EH (cell line): ENCODE data around the gene SLC9A3.
"Not testable (repeated sequence)": the region's sequence is repeated elsewhere in the genome, so short reads cannot be mapped to it uniquely, and the experiment has no call there.

Experiments
- DNase-seq: peaks from one replicate; pipeline ENCODE4 v3.0.0-alpha.2; 2015; ENCODE audit warnings: low read depth

Gene SLC9A3

DNA sequence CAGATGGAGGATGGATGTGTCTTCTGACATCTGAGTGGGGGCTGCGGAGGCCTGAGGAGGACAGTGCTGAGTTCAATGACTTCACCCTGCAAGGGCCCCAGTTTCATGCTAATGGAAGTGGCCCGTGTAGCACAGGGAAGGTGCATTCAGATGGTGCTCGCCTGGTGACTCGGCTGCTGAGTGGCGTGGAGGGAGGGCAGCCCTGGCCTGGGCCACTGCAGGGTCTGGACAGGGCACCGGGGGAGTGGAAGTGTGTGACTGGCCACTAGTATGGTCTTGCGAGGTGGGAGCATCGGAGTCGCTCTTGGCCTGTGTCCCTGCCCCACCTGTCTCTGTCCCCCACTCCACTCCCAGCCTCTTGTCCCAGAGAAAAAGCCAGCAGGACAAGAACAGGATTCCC lies 1.7 kb upstream of the SLC9A3 start:
- no peak for DNase-seq

DNA sequence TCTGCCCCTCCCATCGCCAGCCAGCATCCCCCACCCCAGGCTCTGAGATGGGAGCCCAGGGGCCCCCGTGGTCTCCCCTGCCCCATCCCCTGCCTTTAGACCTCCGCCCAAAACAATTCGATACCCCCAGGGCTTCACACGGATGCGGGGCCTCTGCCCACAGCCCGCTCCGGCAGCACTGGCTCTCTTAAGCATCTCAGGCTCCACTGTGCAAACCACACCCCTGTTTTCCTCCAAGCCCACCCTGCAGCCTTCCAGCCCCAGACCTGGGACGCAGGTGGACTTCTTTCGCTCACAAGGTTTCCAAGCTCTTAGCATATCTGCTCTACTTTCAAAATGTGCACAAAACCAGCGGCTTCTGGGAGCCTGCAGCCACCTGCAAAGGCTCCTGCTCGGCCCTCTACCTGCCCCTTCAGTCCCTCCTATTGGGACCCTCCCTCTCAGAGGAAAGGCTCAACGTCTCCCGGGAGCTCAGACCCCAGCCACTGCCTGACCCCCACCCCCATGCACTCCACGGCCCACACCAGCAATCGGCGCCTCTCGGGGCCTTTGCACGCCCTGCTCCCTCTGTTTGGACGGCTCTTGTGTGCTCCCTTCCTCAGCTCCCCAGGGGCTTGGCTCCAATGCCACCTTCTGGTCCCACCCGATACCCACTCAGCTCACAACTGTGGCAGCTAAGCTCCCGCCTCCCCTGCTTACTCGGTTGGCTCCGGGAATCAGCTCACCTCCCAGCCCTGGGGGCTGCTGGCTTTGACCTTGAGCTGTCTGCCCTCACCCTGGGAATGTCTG lies 918 bp upstream of the SLC9A3 start:
- no peak for DNase-seq

DNA sequence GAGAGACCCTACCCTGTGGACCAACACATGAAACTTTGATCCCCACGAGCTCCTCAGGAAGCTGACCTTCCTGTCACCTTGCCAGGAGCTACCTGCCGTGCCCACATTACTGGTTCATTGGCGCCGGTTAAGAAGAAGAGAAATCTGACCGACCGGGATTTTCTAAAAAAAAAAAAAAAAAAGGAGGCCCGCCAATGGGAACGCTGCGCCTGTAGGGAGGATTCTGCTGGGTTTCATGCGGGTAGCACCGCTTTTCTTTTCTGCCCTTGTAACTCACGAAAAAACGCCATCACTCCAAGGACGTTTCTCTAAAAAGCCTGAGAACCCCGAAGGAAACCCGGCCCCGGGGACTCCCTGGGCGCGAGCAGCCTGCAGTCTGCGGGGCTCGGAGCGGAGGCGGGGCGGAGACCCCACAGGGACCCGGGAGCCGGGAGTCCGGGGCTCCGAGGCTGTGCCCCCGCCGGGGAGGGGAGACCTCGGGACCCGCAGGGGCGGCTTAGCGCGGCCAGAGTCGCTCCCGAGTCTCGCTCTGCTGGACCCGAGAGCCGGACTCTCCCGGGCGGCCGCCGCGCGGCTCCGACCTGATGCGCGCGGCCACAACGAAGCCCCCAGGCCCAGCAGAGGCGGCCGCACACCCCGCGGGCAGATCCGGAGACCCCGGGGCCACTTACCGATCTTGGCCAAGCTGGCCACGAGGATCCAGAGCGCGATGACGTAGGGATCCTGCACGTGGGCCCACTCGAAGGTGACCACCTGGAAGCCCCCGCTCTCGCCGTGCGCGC lies 617 bp downstream of the SLC9A3 start:
- no peak for DNase-seq

DNA sequence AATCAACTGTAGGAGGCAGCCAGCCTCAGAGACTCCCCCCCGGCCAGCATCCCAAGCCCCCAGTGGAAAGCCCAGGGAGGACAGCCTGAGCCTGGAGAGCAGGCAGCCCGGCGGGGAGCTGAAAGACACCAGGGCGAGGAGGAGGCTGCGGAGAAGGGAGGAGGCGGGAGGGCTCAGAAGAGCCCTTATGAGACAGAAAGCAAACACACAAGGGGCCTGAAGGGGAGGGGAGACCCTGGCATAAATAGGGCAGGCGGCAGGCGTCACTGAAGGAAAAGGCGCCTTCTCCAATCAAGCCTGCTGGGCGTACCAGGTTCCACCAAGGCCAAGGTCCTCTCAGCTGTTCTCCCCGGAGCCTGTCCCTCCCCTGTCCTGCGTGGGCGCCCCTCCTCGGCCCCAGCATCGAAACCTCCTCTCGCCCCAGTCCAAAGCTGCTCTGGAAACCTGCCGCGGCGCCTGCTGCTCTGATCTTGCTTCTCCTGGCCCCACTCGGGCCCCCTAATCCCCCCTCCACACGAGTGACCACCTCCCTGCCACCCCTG lies 1.3 kb downstream of the SLC9A3 start:
- no peak for DNase-seq

DNA sequence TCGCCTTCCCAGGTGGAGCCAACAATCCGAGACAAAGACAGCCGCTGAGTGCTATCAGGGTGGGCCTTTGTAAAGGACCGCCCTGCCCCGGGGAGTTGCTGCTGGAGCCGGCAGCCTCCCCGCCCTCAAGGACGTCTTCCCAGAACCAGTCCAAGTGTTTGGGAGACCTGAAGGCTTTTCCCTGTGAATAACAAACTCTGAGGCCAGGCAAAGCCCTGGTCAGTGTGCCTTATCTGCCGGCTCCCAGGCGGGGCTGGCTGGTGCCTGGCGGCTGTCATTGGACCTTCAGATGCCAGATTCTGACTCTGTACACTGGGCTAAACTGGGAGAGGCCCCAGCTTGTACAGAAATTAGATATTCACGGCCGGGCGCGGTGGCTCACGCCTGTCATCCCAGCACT lies 2.1 kb downstream of the SLC9A3 start:
- no peak for DNase-seq

DNA sequence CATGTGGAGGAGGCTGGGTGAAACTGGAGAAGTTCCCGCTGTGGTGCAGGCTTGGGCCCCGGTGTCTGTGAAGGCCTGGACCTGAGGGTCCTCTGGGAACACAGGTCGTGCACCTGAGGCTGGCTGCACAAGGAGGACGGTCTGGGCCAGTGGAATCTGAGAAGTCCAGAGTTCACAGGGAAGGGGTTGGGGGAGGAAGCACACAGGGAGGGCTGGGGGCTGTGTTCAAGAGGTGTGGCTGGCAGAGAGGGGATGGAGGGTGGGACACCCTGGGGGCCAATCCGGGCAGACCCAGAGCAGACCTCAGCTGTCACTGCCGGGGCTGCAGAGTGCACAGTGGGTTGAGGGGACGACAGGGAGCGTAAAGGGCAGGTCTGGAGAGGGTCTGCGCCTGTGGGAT lies 2.6 kb downstream of the SLC9A3 start:
- no peak for DNase-seq

DNA sequence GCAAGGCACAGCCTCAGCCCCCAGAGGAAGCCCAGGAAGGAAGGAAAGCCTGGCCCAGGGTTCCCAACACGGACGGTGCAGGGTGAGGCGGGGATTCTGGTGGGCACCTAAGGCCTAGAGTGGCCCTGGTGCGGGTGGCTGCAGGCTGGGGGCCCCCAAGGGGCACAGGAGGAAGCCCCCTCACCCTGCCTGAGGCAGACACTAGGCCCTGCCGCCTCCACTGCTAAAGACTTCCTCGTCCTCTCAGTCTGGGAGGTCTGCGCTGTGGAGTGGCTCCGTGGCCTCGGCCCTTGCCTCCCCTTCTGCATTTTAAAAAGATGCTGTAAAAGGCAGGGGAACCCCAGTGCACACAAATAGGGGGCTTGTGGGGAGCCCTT lies 3.4 kb downstream of the SLC9A3 start:
- no peak for DNase-seq

DNA sequence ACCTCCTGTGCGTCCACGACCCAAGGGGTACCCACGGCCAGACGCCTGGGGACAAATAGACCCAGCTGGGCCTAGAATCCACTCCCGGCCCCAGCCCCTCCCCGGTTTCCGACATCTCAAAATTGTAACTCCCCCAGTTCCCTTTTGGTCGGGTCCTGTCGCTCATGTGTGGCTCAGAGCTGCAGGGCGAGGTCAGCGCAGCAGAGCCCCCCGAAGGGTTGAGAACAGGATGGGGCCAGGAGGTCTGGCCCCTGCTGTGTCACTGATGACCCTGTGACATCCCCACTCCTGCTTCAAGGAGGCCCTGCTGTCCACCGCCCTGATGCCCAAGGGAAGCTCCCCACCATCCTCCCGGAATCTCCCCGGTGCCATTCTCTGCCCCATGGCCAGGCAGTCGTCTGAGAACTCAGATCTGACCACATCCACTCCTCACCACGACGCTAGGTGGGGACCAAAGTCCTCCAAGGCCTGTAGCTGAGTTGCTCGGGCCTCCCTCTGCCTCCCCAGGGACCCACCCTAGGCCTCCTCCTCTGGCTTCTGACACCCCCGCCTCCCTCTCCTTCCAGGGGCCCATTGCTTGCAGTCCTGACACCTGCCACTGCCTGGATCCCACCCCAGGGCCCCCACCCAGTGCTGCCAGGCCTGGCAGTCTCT lies 3.9 kb downstream of the SLC9A3 start:
- DNase-seq: no peak

DNA sequence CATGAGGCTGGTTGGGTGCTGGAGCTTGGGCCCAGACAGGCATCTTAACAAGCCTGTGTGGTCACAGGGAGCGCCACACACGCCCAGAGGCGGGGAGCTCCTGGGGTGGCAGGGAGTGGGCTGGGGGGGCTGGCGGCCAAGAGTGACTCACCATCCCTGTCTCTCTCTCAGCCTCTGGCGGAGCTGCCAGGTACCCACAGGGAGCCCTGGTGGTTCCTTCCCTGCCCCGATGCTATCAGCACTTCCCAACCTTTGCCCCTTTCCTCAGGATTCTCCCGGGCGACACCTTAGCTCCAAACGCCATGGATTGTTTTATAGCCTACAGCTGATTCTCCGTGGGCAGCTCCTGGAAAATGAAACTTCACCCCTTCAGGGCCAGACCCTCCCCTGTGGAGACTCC lies 5.5 kb downstream of the SLC9A3 start:
- no peak for DNase-seq

DNA sequence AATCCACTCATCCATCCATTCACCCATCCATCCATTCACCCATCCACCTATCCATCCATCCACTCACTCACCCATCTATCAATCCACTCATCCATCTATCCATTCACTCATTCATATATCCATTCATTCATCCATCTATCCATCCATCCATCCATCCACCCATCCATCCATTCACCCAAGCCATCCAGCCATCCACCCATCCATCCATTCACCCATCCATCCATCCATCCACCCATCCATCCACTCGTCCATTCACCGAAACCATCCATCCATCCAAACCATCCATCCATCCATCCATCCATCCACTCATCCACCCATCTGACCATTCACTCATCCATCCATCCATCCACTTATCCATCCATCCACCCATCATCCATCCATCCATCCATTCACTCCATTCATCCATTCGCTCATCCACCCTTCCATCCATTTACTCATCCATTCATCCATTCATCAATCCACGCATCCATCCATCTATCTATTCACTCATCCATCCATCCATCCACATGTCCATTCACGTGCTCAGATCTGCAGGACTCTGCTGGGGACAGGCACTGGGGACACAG lies 6.6 kb downstream of the SLC9A3 start:
- DNase-seq: no peak

DNA sequence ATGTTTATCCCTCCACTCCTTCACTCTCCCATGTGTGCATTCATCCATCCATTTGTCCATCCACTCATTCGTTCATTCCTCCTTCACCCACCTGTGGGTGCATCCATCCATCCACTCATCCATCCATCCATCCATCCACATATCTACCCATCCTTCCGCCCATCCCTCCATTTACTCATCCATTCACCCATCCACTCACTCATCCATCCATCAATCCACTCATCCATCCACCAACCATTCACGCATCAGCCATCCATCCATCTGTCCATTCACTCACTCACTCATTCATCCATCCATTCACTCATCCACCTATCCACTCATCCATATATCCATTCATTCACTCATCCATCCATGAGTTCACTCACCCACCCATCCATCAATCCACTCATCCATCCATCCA lies 7.3 kb downstream of the SLC9A3 start:
- DNase-seq: no peak

DNA sequence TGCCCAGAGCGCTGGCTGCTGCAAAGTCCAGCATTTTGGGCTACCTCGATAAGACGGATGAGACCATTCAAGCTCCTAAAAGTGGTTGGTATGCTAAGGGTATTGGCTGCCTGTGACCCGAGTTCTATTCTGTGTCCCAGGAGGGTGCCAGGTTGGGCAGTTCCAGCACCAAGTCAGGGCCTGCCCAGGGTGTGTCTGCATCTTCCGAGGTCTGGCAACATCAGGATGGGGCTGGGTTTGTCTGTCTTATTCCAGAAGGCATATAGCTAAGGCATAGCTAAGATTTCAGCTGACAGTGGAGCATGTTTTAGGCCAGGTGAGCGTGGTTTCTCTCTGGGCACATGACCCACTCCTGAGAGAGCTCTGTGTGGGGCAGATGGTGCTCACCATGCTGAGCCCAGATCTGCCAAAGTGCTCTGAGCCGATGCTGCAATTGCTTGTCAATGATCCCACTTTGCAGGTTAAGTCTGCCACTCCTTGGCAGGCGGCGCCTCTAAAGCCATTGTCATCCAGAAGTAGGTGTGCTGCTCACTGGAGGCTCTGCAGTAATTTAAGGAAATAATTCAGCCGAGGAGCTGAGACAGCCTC lies 7.8 kb downstream of the SLC9A3 start:
- no peak for DNase-seq

DNA sequence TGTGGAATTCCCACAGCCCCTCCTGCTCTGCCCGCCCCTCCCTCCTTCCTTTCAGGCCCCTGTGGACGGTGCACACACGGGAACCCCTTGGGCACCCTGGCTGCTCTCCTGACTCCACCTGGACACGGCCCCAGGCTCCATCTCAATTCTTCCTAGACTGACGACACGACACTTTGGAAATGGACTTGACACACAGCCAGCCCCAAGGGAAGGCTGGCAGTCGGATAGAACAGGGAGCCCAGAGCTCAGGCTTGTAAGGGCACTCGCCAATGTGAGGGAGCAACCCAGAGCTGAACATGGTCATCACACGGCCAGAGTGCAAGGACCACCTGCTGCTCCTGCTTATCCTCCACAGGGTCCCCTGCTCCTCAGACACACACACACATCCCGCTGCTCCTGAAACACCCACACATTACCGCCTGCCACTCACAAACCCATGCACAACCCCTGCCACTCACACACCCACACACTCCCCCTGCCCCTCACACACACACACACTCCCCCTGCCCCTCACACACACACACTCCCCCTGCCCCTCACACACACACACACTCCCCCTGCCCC lies 8.9 kb downstream of the SLC9A3 start:
- DNase-seq: no peak

DNA sequence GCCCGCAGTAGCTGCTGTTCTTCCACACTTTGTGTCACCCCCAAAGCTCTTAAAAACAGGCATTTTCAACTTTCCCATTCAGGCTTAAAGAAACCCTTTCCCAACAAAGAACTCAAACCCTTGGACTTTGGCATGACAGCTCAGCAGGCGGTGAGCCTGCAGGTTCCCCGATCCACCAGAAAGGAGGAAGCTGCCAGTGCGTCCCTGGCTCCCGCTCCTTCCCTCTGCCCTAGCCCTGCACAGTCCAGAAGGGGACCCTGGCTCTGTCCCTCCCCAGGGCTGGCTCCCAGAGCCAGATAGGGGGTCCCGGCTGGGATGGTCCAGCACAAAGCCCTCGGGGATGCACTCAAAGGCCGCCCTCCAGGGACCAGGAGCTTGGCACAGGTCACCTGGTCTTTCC lies 9.6 kb downstream of the SLC9A3 start:
- DNase-seq: no peak

DNA sequence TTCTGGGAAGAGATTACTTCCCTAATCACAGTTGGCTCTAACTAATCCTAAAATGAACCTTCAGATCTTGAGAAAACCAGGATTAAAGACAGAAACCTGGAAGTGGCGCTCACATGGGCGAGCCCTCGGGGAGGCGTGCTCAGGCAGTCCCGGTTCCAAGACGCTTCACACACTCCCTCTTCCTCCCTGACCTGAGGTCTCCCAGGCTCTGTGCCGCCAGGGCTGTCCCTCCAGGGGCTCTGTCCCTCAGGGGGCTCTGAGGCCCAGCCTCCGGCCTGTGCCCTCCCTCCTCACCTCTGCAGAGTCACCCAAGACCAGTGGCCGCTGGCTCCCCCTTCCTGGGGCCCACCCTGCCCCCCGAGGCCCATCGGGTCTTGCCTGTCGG lies 10.2 kb downstream of the SLC9A3 start:
- no peak for DNase-seq

DNA sequence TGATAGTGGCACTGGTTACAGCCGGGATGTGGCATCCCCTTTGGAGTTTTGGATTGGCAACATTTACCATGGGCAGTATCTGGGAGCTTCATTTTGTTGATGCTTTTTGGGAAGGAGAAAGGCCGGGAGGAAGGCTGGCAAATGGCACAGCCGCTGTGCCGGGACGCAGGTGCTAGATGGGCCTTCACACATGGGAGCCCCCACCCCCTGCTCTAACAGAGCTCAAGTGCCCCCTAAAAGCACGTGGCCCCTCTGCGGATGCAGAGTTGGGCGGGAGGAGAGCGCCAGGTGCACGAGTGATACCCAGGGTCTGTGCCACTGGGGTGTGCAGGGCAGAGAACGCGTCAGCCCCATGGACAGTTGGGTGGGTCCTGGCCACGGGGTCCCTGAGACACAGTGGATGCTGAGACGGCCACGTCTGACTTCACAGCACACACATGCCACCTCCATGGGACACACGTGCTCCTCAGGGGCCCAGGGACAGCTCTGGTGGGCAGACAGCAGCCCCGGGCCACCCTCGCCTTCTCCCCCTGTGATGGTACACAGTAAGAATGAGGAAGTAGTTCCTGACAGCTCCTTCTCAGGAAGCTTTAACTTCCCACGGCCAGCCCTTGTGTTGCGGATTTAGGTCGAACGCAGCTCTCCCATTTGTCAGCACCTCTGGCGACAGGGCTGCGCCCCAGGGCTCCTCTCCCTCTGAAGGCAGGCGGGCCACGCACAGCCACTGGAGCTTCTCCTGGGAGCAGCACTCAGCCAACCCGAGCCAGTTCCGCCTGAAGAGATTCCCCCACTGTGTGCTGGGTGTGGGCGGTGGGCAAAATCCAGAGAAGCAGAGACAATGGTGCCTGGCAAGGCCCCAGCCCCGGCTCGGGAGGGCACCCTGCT lies 10.8 kb downstream of the SLC9A3 start:
- DNase-seq: no peak

DNA sequence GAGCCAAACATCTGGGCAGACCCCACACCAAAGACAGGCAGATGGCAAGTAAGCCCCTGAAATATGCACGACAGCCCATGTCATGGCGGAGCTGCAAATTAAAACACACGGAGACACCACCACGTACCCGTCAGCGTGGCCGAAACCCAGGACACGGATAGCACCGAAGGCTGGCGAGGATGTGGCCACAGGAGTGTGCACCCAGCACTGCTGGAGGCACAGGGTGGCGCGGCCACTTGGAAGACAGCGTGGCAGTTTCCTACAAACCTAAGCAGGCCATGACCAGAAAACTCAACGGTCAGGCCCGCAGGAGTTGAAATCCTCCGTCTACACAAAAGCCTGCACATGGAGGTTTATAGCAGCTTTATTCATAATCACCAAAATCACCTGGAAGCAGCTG lies 12.8 kb downstream of the SLC9A3 start:
- DNase-seq: no peak

DNA sequence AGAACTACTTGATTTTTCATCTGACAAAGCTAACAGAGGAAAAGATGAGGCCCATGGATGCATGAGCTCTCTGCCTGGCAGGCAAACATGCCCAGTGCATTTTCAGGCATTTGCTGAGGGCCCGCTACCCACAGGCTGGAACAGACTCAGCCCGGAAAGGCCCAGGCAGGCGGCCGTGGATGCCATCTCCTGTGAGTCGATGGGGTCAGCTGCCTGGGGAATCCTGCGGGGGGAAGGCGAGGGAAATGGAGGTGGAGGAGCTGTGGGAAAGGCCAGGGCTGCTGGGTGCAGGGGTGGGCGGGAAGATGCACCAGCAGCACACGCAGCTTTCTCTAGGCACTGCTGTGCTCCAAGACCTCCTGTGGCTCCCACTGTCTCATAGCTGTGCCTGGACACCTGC lies 13.7 kb downstream of the SLC9A3 start:
- no peak for DNase-seq

DNA sequence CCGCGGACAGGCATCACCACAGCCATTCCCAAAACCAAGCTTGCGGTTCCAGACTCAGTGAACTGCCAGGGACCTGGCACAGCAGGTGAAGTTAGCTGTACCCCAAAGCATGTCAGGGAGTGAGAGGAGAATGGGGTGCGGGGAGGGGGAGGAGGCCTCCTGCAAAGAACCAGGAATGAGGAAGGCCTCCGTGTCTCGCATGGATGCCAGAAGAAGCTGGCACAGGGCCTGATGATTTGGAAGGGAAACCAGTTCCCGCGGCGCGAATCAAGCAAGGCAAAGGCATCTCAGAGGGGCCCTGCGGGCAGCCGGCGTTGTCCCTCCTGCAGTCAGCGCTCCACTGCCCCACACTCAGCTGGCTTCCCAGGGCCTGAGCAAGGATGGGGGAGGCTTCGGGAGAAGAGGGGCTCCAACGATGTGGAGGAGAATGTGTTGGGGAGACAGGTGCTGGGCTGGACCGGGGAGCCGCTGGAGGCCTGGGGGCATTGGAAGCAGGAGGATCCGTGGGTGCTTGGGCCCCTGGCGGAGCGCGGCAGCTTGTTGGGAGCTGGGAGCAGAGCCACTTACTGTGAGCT lies 14.6 kb downstream of the SLC9A3 start:
- DNase-seq: no peak

DNA sequence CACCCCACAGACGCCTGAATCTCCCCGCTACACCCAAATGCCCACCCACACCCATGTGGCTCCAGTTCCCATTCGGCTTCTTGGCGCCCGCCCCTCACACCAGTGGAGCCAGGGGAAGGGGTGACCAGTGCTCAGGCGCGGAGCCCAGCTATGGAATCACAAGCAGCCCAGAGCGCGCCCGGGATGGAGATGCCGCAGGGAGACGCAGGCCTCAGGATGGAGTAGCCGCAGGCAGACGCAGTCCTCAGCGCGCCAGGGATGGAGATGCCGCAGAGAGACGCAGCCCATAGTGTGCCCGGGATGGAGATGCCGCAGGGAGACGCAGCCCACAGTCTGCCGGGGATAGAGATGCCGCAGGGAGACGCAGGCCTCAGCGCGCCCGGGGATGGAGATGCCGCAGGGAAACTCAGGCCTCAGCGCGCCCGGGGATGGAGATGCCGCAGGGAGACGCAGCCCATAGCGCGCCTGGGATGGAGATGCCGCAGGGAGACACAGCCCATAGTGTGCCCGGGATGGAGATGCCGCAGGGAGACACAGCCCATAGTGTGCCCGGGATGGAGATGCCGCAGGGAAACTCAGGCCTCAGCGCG lies 16.2 kb downstream of the SLC9A3 start:
- DNase-seq: not testable (repeated sequence)
